ENCODE data around the gene ZNF813. TPM values are rescaled to one million over a fixed set of nuclear protein-coding genes. Genes with fewer than 3 reads are reported as not detected.
"Not testable (repeated sequence)": the region's sequence is repeated elsewhere in the genome, so short reads cannot be mapped to it uniquely, and the experiment has no call there.

ZNF813 gene
- polyA plus RNA-seq, 2 of the 4 experiments (the other 2 are of a cell fraction): 0.30 to 0.78 TPM

- TF ChIP-seq PBX3 (IDR thresholded peaks at IDR 0.05) (no peak), BHLHE40 (IDR thresholded peaks at IDR 0.05; ENCODE audit: low read depth, low read length) (no peak)
Measured at GRCh38 chr19:53471916-53472315, 4.4 kb downstream of the ZNF813 start (continued).

GRCh38 chr19:53474832-53475231 is 7.3 kb downstream of the ZNF813 start:
- peaks cover 41% of the 10 kb centered on the region for H3K9me3 ChIP-seq
- FAIRE-seq; H3K4me3 ChIP-seq; ATAC-seq; H3K27ac ChIP-seq; POLR2A ChIA-PET; H3K4me1 ChIP-seq; H3K4me2 ChIP-seq; DNase-seq (ENCODE audit: low read depth in 1 of 2, low spot score in 1 of 2): not testable (repeated sequence)
- CTCF ChIA-PET: interaction anchor here (0.6 to 1.1 kb wide), 3 partner anchors 19 to 640 kb away, joined by 3 to 4 read pairs (median 3); no protein-coding TSS in a partner anchor
- 64% methylated on average over 1 of the region's 1 CpG for WGBS (ENCODE audit: missing lambda C conversion rate)

GRCh38 chr19:53475470-53475869 is 7.9 kb downstream of the ZNF813 start:
- CTCF ChIA-PET: interaction anchor here (1.1 kb wide), 1 partner anchor 20 kb away, joined by 3 read pairs; no protein-coding TSS in a partner anchor

GRCh38 chr19:53483751-53484150 is 16.2 kb downstream of the ZNF813 start:
- H3K4me3 ChIP-seq; CTCF ChIA-PET; DNase-seq (ENCODE audit: low read depth in 1 of 2, low spot score in 1 of 2); ATAC-seq; H3K4me2 ChIP-seq; H3K4me1 ChIP-seq; FAIRE-seq; POLR2A ChIA-PET; H3K27ac ChIP-seq: not testable (repeated sequence)
- WGBS (ENCODE audit: missing lambda C conversion rate): 66% methylated on average over 2 of the region's 2 CpGs
- H3K9me3 ChIP-seq: peaks cover 42% of the 10 kb centered on the region

More at GRCh38 chr19:53475470-53475869, 7.9 kb downstream of the ZNF813 start:
- H3K4me3 ChIP-seq; FAIRE-seq; H3K4me2 ChIP-seq; H3K27ac ChIP-seq; POLR2A ChIA-PET; H3K4me1 ChIP-seq; DNase-seq (ENCODE audit: low read depth in 1 of 2, low spot score in 1 of 2): not testable (repeated sequence)
- peak in 1 of 2 experiments; percentile 34; a peak in 2 of 6 replicates for ATAC-seq
- WGBS (ENCODE audit: missing lambda C conversion rate): 28% methylated on average over 6 of the region's 6 CpGs
- H3K9me3 ChIP-seq: peaks cover 41% of the 10 kb centered on the region

GRCh38 chr19:53485046-53486004 is 17.8 kb downstream of the ZNF813 start:
- Histone ChIP-seq H3K9me3 (peaks cover 50% of the 10 kb centered on the region), H3K4me3 (no peak overlapping the region), H3K27ac (no peak overlapping the region), H3K4me2 (no peak overlapping the region), H3K4me1 (no peaks in the 10 kb centered on the region)
- TF ChIP-seq BHLHE40 (IDR thresholded peaks at IDR 0.05; ENCODE audit: low read depth, low read length) (no peak), CBX2 (IDR thresholded peaks at IDR 0.05; ENCODE audit: borderline replicate concordance, low read depth) (peak; percentile 85)
- ChIA-PET POLR2A (no interaction called here), CTCF (no interaction called here)
- FAIRE-seq: no peak
- 46% methylated on average over 8 of the region's 8 CpGs for WGBS (ENCODE audit: missing lambda C conversion rate)
- no peak for ATAC-seq
- DNase-seq (ENCODE audit: low read depth in 1 of 2, low spot score in 1 of 2): no peak

- Histone ChIP-seq H3K27ac (no peak overlapping the region), H3K9me3 (peaks cover 66% of the 10 kb centered on the region), H3K4me3 (no peak overlapping the region), H3K4me1 (no peaks in the 10 kb centered on the region), H3K4me2 (no peak overlapping the region)
- FAIRE-seq: no peak
- WGBS (ENCODE audit: missing lambda C conversion rate): 16% methylated on average over 5 of the region's 5 CpGs
- POLR2A ChIA-PET: no interaction called here
- ATAC-seq: no peak
- TF ChIP-seq MYC (IDR thresholded peaks at IDR 0.05; ENCODE audit: borderline replicate concordance, low read length) (no peak), FOSB (CRISPR knock-in tag; IDR thresholded peaks at IDR 0.05) (no peak), PHF8 (IDR thresholded peaks at IDR 0.05; ENCODE audit: borderline replicate concordance, low read depth) (no peak), JUNB (IDR thresholded peaks at IDR 0.05) (no peak), HOXB13 (CRISPR knock-in tag; IDR thresholded peaks at IDR 0.05; ENCODE audit: low read depth) (no peak), ELK1 (IDR thresholded peaks at IDR 0.05; ENCODE audit: low read depth, low read length) (no peak), KDM1A (IDR thresholded peaks at IDR 0.05; ENCODE audit: low read depth) (no peak), POLR2A (IDR thresholded peaks at IDR 0.05; ENCODE audit: low read length) (no peak), CTCF (IDR thresholded peaks at IDR 0.05) (no peak), EHMT2 (IDR thresholded peaks at IDR 0.05; ENCODE audit: low read depth) (no peak), EP300 (IDR thresholded peaks at IDR 0.05) (no peak), POLR2AphosphoS2 (conservative IDR thresholded peaks at IDR 0.05; ENCODE audit: low read length) (no peak), CHD4 (IDR thresholded peaks at IDR 0.05; ENCODE audit: borderline replicate concordance) (no peak), ZNF302 (CRISPR knock-in tag; IDR thresholded peaks at IDR 0.05) (no peak)
- DNase-seq (ENCODE audit: low read depth in 1 of 2, low spot score in 1 of 2): no peak
- CTCF ChIA-PET: no interaction called here
Measured at GRCh38 chr19:53492153-53492552, 24.6 kb downstream of the ZNF813 start.
